ENCODE data around the gene TWF1.
A peak's percentile ranks its signal among the peaks of the same experiment; 100 is the strongest.

The TWF1 gene

GRCh38 chr12:43760396-43760795 lies 45.7 kb downstream of the TWF1 start:
- H4K8ac ChIP-seq (ENCODE audit: low read length), result no peak overlapping the region
- H4K91ac ChIP-seq (ENCODE audit: low read length), result no peak overlapping the region
- no peak overlapping the region for H3K4me2 ChIP-seq (ENCODE audit: low read length, poor library complexity, severe bottlenecking)
- H3K9ac ChIP-seq (ENCODE audit: low read length), result no peak overlapping the region
- H3K4me3 ChIP-seq (ENCODE audit: insufficient read depth in 1 of 2, low read depth in 1 of 2, low read length in 2 of 2), result peak overlapping the region in 1 of 2 experiments; percentile 93
- H3K36me3 ChIP-seq (ENCODE audit: control insufficient read depth in 1 of 2, insufficient read depth in 2 of 2, low read depth in 1 of 2, low read length in 2 of 2), result peaks cover 0 to 20% of the 10 kb centered on the region in 2 experiments
- no peak overlapping the region for H3K23ac ChIP-seq (ENCODE audit: low read length in 2 of 2)
- no peak for DNase-seq
- peaks cover 3% of the 10 kb centered on the region for H3K4me1 ChIP-seq (ENCODE audit: control insufficient read depth, insufficient read depth, low read depth, low read length)
- H2BK15ac ChIP-seq (ENCODE audit: low read depth, poor library complexity, severe bottlenecking), result no peak overlapping the region
- peaks cover 1% of the 10 kb centered on the region for H3K79me1 ChIP-seq (replicated peaks; ENCODE audit: low read length, poor library complexity, severe bottlenecking)
- H3K27ac ChIP-seq (ENCODE audit: low read length, poor library complexity, severe bottlenecking), result no peak overlapping the region
- no peak overlapping the region for H2AFZ ChIP-seq (ENCODE audit: low read depth, low read length)
- no peaks in the 10 kb centered on the region for H3K27me3 ChIP-seq (ENCODE audit: control insufficient read depth in 1 of 2, insufficient read depth in 1 of 2, low read length in 2 of 2)
- no peak overlapping the region for H2BK120ac ChIP-seq (ENCODE audit: low read depth, low read length)
- H2BK5ac ChIP-seq (ENCODE audit: low read depth, low read length, poor library complexity, severe bottlenecking), result no peak overlapping the region
- no peak overlapping the region for H2BK12ac ChIP-seq (ENCODE audit: low read length in 2 of 2)
- no peak overlapping the region for H3K18ac ChIP-seq (ENCODE audit: low read depth in 1 of 2, low read length in 2 of 2)
- WGBS, result 87% methylated on average over 2 of the region's 2 CpGs
- no peak overlapping the region for H3K4ac ChIP-seq (ENCODE audit: low read depth in 1 of 2, low read length in 2 of 2)
- no peak overlapping the region for H3K14ac ChIP-seq (ENCODE audit: low read length in 2 of 2)
- no peaks in the 10 kb centered on the region for H3K9me3 ChIP-seq (ENCODE audit: control insufficient read depth, low read length)
- H2AK5ac ChIP-seq (ENCODE audit: low read length, severe bottlenecking), result no peak overlapping the region

GRCh38 chr12:43758728-43759563 lies 47.2 kb downstream of the TWF1 start, which contains the start of the genes IRAK4 and PUS7L:
TSS of gene IRAK4 (plus strand) at chr12:43758951. CDS start at chr12:43768112, 9,161 bp downstream.
TSS of gene PUS7L (minus strand) at chr12:43758790. CDS start at chr12:43755245, 3,545 bp downstream.
- peak within 1 kb of the TSS; percentile 83 for H2AFZ ChIP-seq (ENCODE audit: low read depth, low read length)
- H4K91ac ChIP-seq (ENCODE audit: low read length), result peak within 1 kb of the TSS; percentile 7
- peak within 1 kb of the TSS in 1 of 2 experiments; percentile 26 for H3K14ac ChIP-seq (ENCODE audit: low read length in 2 of 2)
- H2BK5ac ChIP-seq (ENCODE audit: low read depth, low read length, poor library complexity, severe bottlenecking), result no peak within 1 kb of the TSS
- no peak within 1 kb of the TSS for H2BK12ac ChIP-seq (ENCODE audit: low read length in 2 of 2)
- peak; percentile 93 for DNase-seq
- peaks cover 3% of the 10 kb centered on the region for H3K4me1 ChIP-seq (ENCODE audit: control insufficient read depth, insufficient read depth, low read depth, low read length)
- H3K9ac ChIP-seq (ENCODE audit: low read length), result peak within 1 kb of the TSS; percentile 95
- peak within 1 kb of the TSS; percentile 66 to 93 for H3K4me3 ChIP-seq (ENCODE audit: insufficient read depth in 1 of 2, low read depth in 1 of 2, low read length in 2 of 2)
- H2BK120ac ChIP-seq (ENCODE audit: low read depth, low read length), result no peak within 1 kb of the TSS
- peak within 1 kb of the TSS; percentile 87 for H4K8ac ChIP-seq (ENCODE audit: low read length)
- H3K4ac ChIP-seq (ENCODE audit: low read depth in 1 of 2, low read length in 2 of 2), result peak within 1 kb of the TSS in 1 of 2 experiments; percentile 62
- peak within 1 kb of the TSS; percentile 48 for H2BK15ac ChIP-seq (ENCODE audit: low read depth, poor library complexity, severe bottlenecking)
- no peaks in the 10 kb centered on the region for H3K9me3 ChIP-seq (ENCODE audit: control insufficient read depth, low read length)
- H2AK5ac ChIP-seq (ENCODE audit: low read length, severe bottlenecking), result no peak within 1 kb of the TSS
- H3K27me3 ChIP-seq (ENCODE audit: control insufficient read depth in 1 of 2, insufficient read depth in 1 of 2, low read length in 2 of 2), result no peaks in the 10 kb centered on the region
- H3K18ac ChIP-seq (ENCODE audit: low read depth in 1 of 2, low read length in 2 of 2), result peak within 1 kb of the TSS in 1 of 2 experiments; percentile 72
- 50% methylated on average over 54 of the region's 54 CpGs for WGBS
- H3K79me1 ChIP-seq (replicated peaks; ENCODE audit: low read length, poor library complexity, severe bottlenecking), result peaks cover 1% of the 10 kb centered on the region
- peak within 1 kb of the TSS; percentile 63 for H3K4me2 ChIP-seq (ENCODE audit: low read length, poor library complexity, severe bottlenecking)
- no peak within 1 kb of the TSS for H3K23ac ChIP-seq (ENCODE audit: low read length in 2 of 2)
- H3K36me3 ChIP-seq (ENCODE audit: control insufficient read depth in 1 of 2, insufficient read depth in 2 of 2, low read depth in 1 of 2, low read length in 2 of 2), result peaks cover 0 to 20% of the 10 kb centered on the region in 2 experiments
- H3K27ac ChIP-seq (ENCODE audit: low read length, poor library complexity, severe bottlenecking), result peak within 1 kb of the TSS; percentile 59

GRCh38 chr12:43758247-43758727 lies 47.8 kb downstream of the TWF1 start:
- Histone ChIP-seq H3K27me3 (ENCODE audit: control insufficient read depth in 1 of 2, insufficient read depth in 1 of 2, low read length in 2 of 2) (no peaks in the 10 kb centered on the region), H2BK15ac (ENCODE audit: low read depth, poor library complexity, severe bottlenecking) (no peak overlapping the region), H2BK12ac (ENCODE audit: low read length in 2 of 2) (no peak overlapping the region), H2BK5ac (ENCODE audit: low read depth, low read length, poor library complexity, severe bottlenecking) (no peak overlapping the region), H2AFZ (ENCODE audit: low read depth, low read length) (peak overlapping the region; percentile 30), H2AK5ac (ENCODE audit: low read length, severe bottlenecking) (no peak overlapping the region), H3K18ac (ENCODE audit: low read depth in 1 of 2, low read length in 2 of 2) (no peak overlapping the region), H3K4me1 (ENCODE audit: control insufficient read depth, insufficient read depth, low read depth, low read length) (peaks cover 3% of the 10 kb centered on the region), H3K4ac (ENCODE audit: low read depth in 1 of 2, low read length in 2 of 2) (no peak overlapping the region), H3K79me1 (replicated peaks; ENCODE audit: low read length, poor library complexity, severe bottlenecking) (peaks cover 1% of the 10 kb centered on the region), H2BK120ac (ENCODE audit: low read depth, low read length) (no peak overlapping the region), H3K4me2 (ENCODE audit: low read length, poor library complexity, severe bottlenecking) (peak overlapping the region; percentile 62), H3K27ac (ENCODE audit: low read length, poor library complexity, severe bottlenecking) (no peak overlapping the region), H3K23ac (ENCODE audit: low read length in 2 of 2) (no peak overlapping the region), H3K14ac (ENCODE audit: low read length in 2 of 2) (peak overlapping the region in 1 of 2 experiments; percentile 26), H3K9ac (ENCODE audit: low read length) (peak overlapping the region; percentile 95), H3K36me3 (ENCODE audit: control insufficient read depth in 1 of 2, insufficient read depth in 2 of 2, low read depth in 1 of 2, low read length in 2 of 2) (peaks cover 0 to 24% of the 10 kb centered on the region in 2 experiments), H3K9me3 (ENCODE audit: control insufficient read depth, low read length) (no peaks in the 10 kb centered on the region), H4K91ac (ENCODE audit: low read length) (peak overlapping the region; percentile 7), H3K4me3 (ENCODE audit: insufficient read depth in 1 of 2, low read depth in 1 of 2, low read length in 2 of 2) (peak overlapping the region; percentile 60 to 93), H4K8ac (ENCODE audit: low read length) (peak overlapping the region; percentile 87)
- no peak for DNase-seq
- WGBS, result 59% methylated on average over 18 of the region's 18 CpGs

GRCh38 chr12:43754015-43754414 lies 52.1 kb downstream of the TWF1 start:
- Histone ChIP-seq H4K8ac (ENCODE audit: low read length) (no peak overlapping the region), H3K18ac (ENCODE audit: low read depth in 1 of 2, low read length in 2 of 2) (no peak overlapping the region), H3K36me3 (ENCODE audit: control insufficient read depth in 1 of 2, insufficient read depth in 2 of 2, low read depth in 1 of 2, low read length in 2 of 2) (peaks cover 0 to 36% of the 10 kb centered on the region in 2 experiments), H2AFZ (ENCODE audit: low read depth, low read length) (no peak overlapping the region), H3K27ac (ENCODE audit: low read length, poor library complexity, severe bottlenecking) (no peak overlapping the region), H3K79me1 (replicated peaks; ENCODE audit: low read length, poor library complexity, severe bottlenecking) (peaks cover 1% of the 10 kb centered on the region), H3K14ac (ENCODE audit: low read length in 2 of 2) (no peak overlapping the region), H2BK5ac (ENCODE audit: low read depth, low read length, poor library complexity, severe bottlenecking) (no peak overlapping the region), H3K4me2 (ENCODE audit: low read length, poor library complexity, severe bottlenecking) (no peak overlapping the region), H3K4me1 (ENCODE audit: control insufficient read depth, insufficient read depth, low read depth, low read length) (no peaks in the 10 kb centered on the region), H2BK120ac (ENCODE audit: low read depth, low read length) (no peak overlapping the region), H3K9me3 (ENCODE audit: control insufficient read depth, low read length) (no peaks in the 10 kb centered on the region), H2BK12ac (ENCODE audit: low read length in 2 of 2) (no peak overlapping the region), H3K27me3 (ENCODE audit: control insufficient read depth in 1 of 2, insufficient read depth in 1 of 2, low read length in 2 of 2) (no peaks in the 10 kb centered on the region), H3K9ac (ENCODE audit: low read length) (no peak overlapping the region), H2AK5ac (ENCODE audit: low read length, severe bottlenecking) (no peak overlapping the region), H4K91ac (ENCODE audit: low read length) (no peak overlapping the region), H2BK15ac (ENCODE audit: low read depth, poor library complexity, severe bottlenecking) (no peak overlapping the region), H3K4ac (ENCODE audit: low read depth in 1 of 2, low read length in 2 of 2) (no peak overlapping the region), H3K4me3 (ENCODE audit: insufficient read depth in 1 of 2, low read depth in 1 of 2, low read length in 2 of 2) (no peak overlapping the region), H3K23ac (ENCODE audit: low read length in 2 of 2) (no peak overlapping the region)
- 93% methylated on average over 2 of the region's 3 CpGs for WGBS
- no peak for DNase-seq
